ENCODE results near the gene EZH2. TPM values are rescaled to one million over a fixed set of nuclear protein-coding genes. Genes with fewer than 3 reads are reported as not detected.

The EZH2 gene
- polyA plus RNA-seq, 1 donor from 2014 or later = 67.2 TPM

GRCh38 chr7:148804343-148805235 lies 79.5 kb downstream of the EZH2 start:
- H3F3A ChIP-seq (ENCODE audit: insufficient read depth, low read length, poor library complexity, severe bottlenecking) = no peaks in the 10 kb centered on the region
- H3K4me3 ChIP-seq (ENCODE audit: low read length) = no peak overlapping the region
- no peaks in the 10 kb centered on the region for H3K27me3 ChIP-seq (ENCODE audit: insufficient read depth, low read depth, low read length)
- H3K9me3 ChIP-seq (ENCODE audit: low read length) = no peaks in the 10 kb centered on the region
- TF ChIP-seq MXI1 (conservative IDR thresholded peaks at IDR 0.05; ENCODE audit: poor library complexity, severe bottlenecking) (no peak), EP300 (conservative IDR thresholded peaks at IDR 0.05; ENCODE audit: poor library complexity, severe bottlenecking) (no peak), TAF1 (IDR thresholded peaks at IDR 0.05; ENCODE audit: low read depth) (no peak), POLR2AphosphoS5 (IDR thresholded peaks at IDR 0.05) (no peak), EZH2 (IDR thresholded peaks at IDR 0.05; ENCODE audit: borderline replicate concordance, insufficient read depth, low read length, poor library complexity, severe bottlenecking) (no peak), RAD21 (conservative IDR thresholded peaks at IDR 0.05) (no peak), SMC3 (conservative IDR thresholded peaks at IDR 0.05; ENCODE audit: poor library complexity) (no peak), CTCF (IDR thresholded peaks at IDR 0.05; ENCODE audit: poor library complexity, severe bottlenecking) (no peak)
- TF ChIP-seq, protein P1, sequence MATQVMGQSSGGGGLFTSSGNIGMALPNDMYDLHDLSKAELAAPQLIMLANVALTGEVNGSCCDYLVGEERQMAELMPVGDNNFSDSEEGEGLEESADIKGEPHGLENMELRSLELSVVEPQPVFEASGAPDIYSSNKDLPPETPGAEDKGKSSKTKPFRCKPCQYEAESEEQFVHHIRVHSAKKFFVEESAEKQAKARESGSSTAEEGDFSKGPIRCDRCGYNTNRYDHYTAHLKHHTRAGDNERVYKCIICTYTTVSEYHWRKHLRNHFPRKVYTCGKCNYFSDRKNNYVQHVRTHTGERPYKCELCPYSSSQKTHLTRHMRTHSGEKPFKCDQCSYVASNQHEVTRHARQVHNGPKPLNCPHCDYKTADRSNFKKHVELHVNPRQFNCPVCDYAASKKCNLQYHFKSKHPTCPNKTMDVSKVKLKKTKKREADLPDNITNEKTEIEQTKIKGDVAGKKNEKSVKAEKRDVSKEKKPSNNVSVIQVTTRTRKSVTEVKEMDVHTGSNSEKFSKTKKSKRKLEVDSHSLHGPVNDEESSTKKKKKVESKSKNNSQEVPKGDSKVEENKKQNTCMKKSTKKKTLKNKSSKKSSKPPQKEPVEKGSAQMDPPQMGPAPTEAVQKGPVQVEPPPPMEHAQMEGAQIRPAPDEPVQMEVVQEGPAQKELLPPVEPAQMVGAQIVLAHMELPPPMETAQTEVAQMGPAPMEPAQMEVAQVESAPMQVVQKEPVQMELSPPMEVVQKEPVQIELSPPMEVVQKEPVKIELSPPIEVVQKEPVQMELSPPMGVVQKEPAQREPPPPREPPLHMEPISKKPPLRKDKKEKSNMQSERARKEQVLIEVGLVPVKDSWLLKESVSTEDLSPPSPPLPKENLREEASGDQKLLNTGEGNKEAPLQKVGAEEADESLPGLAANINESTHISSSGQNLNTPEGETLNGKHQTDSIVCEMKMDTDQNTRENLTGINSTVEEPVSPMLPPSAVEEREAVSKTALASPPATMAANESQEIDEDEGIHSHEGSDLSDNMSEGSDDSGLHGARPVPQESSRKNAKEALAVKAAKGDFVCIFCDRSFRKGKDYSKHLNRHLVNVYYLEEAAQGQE (IDR thresholded peaks at IDR 0.05; ENCODE audit: borderline replicate concordance) = no peak
- no peaks in the 10 kb centered on the region for H3K9me2 ChIP-seq (ENCODE audit: insufficient read depth, low read length)
- H3K9ac ChIP-seq (ENCODE audit: low read length) = no peak overlapping the region
- H4K20me1 ChIP-seq (ENCODE audit: insufficient read depth) = no peaks in the 10 kb centered on the region
- H3K27ac ChIP-seq (ENCODE audit: low read length) = no peak overlapping the region
- H2AFZ ChIP-seq (ENCODE audit: low read depth, low read length) = no peak overlapping the region
- no peak overlapping the region for H3K4me2 ChIP-seq (ENCODE audit: low read length)
- H3K79me2 ChIP-seq (replicated peaks; ENCODE audit: insufficient read depth, low read length) = no peaks in the 10 kb centered on the region
- H3K36me3 ChIP-seq (ENCODE audit: insufficient read depth, low read length) = peaks cover 14% of the 10 kb centered on the region

- no peak for TF ChIP-seq EZH2 (IDR thresholded peaks at IDR 0.05; ENCODE audit: borderline replicate concordance, insufficient read depth, low read length, poor library complexity, severe bottlenecking)
- no peaks in the 10 kb centered on the region for H3F3A ChIP-seq (ENCODE audit: insufficient read depth, low read length, poor library complexity, severe bottlenecking)
- peaks cover 25% of the 10 kb centered on the region for H3K36me3 ChIP-seq (ENCODE audit: insufficient read depth, low read length)
Measured at GRCh38 chr7:148803094-148803493, 81.0 kb downstream of the EZH2 start.

More at GRCh38 chr7:148803094-148803493, 81.0 kb downstream of the EZH2 start:
- no peak overlapping the region for H2AFZ ChIP-seq (ENCODE audit: low read depth, low read length)
- peaks cover 4% of the 10 kb centered on the region for H3K9me3 ChIP-seq (ENCODE audit: low read length)
- no peaks in the 10 kb centered on the region for H3K79me2 ChIP-seq (replicated peaks; ENCODE audit: insufficient read depth, low read length)
- no peak overlapping the region for H3K9ac ChIP-seq (ENCODE audit: low read length)
- H3K27me3 ChIP-seq (ENCODE audit: insufficient read depth, low read depth, low read length) = no peaks in the 10 kb centered on the region
- H4K20me1 ChIP-seq (ENCODE audit: insufficient read depth) = no peaks in the 10 kb centered on the region
- no peak overlapping the region for H3K27ac ChIP-seq (ENCODE audit: low read length)
- H3K4me2 ChIP-seq (ENCODE audit: low read length) = no peak overlapping the region
- no peaks in the 10 kb centered on the region for H3K9me2 ChIP-seq (ENCODE audit: insufficient read depth, low read length)
- no peak overlapping the region for H3K4me3 ChIP-seq (ENCODE audit: low read length)

Measured in neural cell (in vitro differentiated cells).